ENCODE results near the gene ADI1.
"Not testable (repeated sequence)": the region's sequence is repeated elsewhere in the genome, so short reads cannot be mapped to it uniquely, and the experiment has no call there.

ADI1 gene

DNA sequence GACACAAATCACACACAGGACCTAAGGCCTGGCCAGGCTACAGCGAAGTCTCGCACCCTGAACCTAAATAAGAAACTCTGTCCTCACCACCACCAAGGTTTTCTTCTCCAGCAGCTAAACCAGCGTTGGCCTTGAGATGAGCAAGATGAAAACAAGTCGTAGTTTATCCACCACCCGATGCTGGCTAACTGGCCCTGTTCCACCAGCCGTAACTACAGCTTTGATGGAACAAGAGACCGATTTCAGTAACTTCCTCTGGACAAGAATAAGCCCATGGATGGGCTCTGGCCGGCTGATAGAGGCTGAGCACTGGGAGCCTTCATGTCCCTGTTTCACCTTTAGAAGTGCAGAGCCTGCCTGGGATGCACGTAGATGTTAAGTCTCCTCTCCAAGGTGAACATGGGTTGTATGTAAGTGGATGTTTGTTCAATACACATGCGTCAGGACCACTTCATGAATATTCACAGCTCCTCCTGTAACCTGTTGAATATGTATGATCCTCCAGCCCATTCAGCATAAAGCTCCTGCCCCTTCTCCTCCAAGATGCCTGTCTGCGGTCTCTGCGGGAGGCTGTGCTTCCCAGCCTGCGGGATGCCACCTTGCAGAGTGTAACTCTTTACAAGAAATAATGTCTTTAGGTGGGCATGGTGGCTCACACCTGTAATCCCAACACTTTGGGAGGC is 24.2 kb downstream of the ADI1 start:
- DNase-seq (ENCODE audit: low read depth, low spot score): no peak

DNA sequence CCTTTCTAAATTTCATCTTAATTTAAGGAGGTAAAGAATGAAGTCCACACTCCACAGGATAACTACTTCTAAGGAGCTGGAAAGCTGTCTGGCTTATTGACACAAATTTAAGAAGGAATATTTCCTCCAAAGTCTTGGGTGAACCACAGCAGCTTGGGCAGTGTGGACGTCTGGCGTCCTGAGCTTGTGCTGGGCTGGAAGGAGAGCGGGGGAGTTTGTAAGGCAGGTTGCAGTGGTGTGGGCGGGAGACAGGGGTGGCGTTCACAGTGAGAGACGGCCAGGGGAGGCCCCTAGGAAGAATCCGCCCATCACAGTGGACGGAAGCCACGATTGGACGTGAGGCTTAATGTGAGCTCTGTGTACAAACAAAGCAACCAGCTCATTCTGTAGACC is 25.7 kb downstream of the ADI1 start:
- no peak for DNase-seq (ENCODE audit: low read depth, low spot score)

DNA sequence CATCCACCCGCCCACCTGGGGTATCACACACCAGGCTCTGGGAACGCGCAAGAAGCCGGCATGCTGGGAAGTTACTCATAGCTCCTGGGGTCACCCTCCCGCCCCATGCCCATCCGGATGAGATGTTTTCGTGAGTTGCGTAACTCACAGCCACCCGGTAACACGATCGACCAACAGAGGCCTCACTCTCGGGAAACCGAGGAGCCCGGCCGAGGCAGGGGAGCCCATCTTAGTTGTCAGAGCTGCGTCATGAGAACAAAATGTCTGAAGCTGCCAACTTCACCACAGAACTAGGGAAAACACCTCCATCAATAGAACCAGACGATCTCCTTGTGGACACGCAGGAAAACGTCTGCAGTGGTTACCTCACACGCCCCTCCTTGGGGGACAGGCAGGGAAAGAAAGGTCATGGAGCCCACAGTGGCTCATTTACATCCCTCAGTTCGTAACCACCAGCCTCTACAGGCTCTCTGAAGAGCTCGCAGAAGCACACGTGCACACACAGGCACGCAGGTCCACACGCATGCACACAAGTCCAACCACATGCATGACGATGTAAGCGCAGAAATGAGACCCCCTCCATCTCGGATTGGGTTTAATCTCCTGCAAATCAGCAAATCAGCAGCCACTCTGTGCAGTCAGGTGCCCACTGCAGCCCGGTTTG is 26.2 kb downstream of the ADI1 start:
- DNase-seq (ENCODE audit: low read depth, low spot score): no peak

DNA sequence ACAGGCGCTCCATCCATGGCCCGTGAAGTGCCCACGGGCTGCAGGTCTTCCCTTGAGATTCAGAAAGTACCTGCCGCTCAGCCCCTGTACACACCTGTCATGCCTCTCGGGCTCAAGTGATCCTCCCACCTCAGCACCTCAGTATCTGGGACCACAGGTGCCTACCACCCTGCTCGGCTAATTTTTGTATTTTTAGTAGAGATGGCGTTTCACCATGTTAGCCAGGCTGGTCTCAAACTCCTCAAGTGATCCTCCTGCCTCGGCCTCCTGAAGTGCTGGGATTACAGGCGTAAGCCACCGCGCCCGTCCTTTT is 26.9 kb downstream of the ADI1 start:
- DNase-seq (ENCODE audit: low read depth, low spot score): not testable (repeated sequence)

DNA sequence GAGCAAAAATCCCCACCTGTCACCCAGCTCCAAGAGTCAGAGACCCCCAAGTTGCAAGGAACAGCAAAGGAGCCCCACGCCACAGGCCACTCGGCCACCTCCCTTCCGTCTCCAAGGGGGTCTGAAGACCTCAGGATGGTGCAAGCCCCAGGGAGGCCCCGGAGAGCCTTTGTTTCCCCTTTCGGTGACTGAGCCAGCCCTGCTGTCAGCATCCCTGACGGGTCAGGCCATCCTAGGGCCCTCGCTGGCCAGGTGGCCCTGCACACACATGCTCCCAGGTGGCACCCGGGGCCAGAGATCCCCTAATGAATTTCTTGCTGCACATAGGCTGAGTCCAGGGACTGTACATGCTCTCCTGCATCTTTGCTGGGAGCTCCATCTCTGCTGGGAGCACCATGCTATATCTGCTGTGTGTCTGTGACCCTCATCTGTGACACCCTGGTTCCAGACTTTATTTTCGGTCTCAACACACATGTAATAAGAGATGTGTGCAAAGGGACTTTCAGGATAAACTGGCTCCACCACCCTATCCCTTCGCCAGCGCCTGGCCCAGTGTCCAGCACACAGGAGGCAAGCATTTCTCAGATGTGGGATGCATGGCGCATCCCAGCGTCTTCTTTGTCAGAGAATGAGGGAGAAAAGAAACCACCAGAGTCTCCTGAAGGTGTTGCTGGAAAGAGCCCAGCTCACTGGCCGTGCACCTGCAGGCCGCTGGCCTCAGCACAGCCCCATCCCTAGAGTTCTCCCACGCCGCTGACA is 27.4 kb downstream of the ADI1 start:
- no peak for DNase-seq (ENCODE audit: low read depth, low spot score)

DNA sequence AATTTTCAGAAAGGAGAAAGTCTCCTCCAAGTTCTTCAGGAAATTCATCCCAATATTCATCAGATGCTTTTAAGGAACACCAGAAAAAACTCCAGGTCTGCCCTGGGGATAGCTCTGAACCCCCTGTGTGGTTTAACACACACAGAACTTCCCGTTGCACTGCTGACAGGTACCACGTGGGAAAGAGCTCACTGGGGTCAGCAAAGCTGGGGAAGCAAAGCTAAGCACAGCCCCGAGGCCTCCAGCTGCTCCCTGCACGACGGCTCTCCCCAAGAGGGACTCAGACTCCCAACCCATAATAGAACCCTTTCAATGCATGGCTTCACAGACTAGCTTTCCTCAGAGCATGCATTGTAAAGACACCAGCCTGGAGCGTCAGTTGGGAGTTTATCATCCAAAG is 28.0 kb downstream of the ADI1 start:
- DNase-seq (ENCODE audit: low read depth, low spot score): no peak

DNA sequence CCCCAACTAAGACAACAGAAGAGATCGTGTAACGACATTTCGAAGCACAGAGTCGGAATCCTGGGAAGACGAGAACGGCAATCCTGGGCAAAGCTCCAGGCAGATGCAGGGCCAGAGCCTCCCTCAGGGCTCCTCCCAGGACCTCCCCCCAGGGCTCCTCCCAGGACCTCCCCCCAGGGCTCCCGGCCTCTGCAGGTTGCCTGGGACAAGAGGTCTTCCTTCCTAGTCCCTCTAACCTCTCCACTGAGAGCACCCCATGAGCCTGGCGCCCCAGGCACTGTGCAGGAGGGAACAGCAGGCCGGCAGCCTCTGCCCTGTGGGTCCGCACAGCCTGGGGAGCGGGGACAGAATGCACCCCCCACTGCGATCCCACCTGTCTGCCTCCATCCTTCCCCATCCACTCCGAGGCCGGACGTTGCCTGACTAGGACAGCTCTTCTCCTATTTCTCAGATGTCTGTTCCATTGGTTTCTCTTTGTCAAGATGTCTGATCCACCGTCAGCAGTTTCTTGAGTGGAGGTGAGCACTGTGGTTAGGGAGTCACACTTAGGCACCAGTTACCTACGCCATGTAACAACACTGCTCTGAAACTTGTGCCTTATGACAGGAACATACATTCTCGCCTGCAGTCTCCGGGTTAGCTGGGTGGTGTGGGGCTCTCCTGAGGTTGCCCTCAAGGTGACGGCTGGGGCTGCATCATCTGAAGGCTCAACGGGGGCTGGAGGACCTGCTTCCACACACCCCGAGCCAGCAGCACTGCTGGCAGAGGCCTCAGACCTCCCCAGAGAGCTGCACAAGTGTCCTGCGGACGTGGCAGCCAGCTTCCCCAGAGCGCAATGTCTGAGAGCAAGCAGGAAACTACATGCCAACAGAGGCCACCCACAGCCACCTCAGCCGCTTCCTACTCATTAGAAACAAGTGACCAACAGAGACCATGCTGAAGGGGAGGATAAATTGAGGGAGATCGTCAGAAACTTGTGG is 28.9 kb downstream of the ADI1 start:
- DNase-seq (ENCODE audit: low read depth, low spot score): no peak

DNA sequence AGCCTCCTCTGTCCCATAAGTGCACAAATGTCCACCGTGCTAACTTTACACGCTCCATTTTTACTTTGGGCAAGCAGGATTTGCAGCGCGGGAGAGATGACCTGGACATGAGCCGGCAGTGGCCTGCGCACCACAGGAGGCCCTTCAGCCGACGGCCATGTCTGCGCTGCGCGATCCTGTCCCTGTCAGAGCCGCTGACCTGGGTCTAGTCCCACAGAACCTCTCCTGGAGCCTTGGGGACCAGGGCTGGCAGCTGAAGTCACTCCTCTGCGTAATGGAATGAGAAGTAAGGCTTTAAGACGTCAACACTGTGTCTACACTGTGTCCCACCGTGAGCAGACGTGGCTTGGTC is 29.6 kb downstream of the ADI1 start:
- no peak for DNase-seq (ENCODE audit: low read depth, low spot score)

DNA sequence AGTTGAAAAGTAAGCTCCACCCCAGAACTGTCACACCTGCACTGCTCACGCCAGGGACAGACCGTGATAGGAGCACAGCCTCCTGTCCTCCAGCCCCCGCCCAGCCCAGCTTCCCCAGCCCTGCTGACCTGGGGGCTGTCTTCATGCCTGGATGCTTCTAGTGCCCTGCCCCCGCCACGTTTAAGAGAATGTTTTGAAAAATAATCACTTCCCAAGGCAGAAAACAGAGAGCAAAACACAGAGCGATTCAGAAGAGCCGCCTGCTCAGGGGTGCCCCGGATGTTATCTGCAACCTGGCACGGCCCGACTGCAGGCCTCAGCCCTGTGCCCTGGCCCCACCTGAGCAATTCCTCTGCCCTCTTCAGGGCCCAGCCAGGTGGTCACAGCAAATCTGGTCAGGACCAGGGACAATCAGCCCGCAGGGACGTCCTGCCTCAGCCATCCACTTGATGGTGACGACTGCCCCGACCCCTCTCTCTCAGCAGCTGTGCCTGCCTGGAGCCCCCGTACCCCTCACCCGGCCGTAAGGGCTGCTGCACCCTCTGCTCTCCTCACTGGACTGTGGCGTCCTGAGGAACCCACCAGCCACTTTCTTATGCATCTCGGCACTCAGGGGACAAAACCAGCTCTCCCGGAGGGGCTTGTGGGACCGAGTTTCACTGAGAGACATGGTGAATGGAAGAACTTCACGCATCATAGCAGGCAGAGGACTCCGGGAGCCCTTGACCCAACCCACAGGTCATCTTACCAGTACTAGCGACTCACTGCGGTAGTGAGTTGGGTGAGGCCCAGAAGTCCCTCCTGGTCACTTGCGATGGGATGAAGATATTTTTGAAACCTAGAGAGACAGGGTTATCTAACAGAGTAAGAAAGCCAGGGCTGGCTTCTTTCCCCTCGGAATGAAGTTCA is 30.2 kb downstream of the ADI1 start:
- no peak for DNase-seq (ENCODE audit: low read depth, low spot score)

DNA sequence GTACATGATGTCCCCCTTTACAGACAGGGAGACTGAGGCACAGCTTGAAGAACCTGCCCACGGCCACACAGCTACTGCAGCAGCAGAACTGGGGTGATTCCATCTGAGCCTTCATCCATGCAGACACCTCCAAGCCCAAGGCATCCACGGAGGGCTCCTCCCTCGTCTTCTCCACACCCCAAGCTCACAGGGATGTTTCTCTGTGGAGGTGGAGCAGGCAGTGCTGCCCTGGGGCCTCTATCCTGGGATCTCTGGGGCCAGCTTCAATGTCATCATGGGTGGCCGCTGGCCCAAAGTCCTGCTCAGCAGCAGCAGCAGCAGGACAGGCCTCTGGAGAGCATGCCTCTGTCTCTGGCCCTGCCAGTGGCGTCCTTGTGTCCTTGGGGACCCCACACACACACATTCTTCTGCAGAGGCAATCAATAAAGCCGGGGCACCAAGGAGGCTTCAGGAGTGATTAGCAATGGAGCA is 31.2 kb downstream of the ADI1 start:
- no peak for DNase-seq (ENCODE audit: low read depth, low spot score)

DNA sequence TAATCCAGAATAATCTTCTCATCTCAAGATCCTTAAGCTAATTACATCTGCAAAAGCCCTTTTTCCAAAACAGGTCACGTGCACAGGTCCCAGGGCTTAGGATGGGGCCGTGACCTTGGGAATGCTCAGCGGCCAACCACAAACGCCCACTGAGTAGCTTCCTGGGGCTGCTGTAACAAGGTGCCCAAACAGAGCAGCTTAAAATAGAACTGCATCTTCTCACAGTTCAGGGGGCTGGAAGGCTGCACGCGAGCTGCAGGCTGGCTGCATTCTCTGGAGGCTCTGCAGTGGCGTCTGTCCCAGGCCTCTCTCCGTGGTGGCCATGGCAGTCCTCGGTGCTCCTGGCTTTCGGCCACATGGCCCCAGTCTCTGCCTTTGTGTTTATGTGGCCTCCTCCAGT is 31.9 kb downstream of the ADI1 start:
- DNase-seq (ENCODE audit: low read depth, low spot score): no peak

DNA sequence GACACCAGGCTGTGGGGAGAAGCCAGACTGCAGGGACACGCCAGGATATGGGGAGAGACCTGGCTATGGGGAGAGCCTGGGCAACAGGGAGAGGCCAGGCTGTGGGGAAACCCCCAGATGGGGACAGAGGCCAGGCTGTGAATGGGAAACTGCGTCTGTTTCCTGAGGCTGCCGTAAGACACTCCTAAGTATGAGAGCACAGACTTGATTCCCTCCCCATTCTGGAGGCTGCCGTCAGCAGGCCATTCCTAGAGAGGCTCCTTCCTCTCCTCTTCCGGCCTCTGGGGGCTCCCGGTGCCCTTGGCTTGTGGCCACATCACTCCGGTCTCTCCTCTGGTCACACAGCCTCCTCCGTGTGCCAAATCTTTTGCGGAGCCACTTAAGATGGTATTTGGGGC is 32.3 kb downstream of the ADI1 start:
- DNase-seq (ENCODE audit: low read depth, low spot score): no peak

DNA sequence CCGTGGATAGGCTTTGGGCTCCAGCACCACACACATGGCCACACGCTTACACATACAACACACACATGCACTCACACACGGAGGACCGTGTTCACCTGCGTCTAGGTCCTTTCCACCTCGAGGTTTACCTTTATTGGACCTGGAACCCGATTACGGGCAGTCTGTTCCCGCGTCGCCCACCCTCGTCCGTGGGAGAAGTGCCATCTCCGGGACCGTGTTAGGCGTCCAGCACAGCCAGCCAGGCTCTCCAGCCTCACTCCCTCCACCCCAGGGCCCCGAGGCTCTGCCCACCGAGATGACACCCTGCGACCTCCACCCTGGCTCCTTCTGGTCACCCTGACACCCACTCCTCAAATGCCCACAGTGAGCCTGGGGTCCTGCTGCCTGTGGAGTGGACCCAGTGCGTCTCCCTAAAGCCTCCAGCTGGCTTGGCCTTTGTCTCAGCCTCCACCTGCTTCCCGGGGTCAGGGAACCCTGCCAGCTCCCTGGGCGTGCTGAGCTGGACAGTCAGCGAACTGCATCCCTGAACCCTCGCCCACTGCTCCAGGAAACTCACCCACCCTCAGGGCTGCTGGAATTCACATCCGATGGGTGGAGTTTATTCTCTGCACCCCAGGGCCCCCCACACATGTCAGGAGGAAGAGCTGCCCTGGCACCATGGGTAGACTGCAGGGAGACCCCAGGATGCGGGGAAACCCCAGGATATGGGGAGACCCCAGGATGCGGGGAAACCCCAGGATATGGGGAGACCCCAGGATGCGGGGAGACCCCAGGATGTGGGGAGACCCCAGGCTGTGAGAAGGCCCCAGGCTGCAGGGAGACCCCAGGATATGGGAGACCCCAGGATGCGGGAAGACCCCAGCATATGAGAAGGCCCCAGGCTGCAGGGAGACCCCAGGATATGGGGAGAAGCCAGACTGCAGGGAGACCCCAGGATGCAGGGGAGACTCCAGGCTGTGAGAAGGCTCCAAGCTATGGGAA is 33.0 kb downstream of the ADI1 start:
- DNase-seq (ENCODE audit: low read depth, low spot score): no peak

DNA sequence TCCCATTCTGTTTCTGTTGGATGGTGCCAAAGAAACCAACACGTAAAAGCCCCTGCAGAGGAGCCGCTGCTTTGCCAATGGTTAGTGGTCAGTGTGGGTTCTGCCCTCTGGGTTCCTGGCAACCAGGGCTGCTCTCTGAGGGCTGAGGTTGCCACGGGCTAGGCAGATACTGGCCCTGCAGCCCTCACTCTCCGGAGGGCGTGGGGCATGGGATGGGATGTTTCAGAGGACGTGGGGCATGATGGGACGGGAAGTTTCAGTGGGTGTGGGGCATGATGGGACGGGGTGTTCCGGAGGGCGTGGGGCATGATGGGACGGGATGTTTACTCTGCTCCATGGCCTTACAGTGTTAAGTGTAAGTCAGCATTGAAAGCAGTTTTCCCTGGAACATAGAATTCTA is 34.2 kb downstream of the ADI1 start:
- no peak for DNase-seq (ENCODE audit: low read depth, low spot score)

DNA sequence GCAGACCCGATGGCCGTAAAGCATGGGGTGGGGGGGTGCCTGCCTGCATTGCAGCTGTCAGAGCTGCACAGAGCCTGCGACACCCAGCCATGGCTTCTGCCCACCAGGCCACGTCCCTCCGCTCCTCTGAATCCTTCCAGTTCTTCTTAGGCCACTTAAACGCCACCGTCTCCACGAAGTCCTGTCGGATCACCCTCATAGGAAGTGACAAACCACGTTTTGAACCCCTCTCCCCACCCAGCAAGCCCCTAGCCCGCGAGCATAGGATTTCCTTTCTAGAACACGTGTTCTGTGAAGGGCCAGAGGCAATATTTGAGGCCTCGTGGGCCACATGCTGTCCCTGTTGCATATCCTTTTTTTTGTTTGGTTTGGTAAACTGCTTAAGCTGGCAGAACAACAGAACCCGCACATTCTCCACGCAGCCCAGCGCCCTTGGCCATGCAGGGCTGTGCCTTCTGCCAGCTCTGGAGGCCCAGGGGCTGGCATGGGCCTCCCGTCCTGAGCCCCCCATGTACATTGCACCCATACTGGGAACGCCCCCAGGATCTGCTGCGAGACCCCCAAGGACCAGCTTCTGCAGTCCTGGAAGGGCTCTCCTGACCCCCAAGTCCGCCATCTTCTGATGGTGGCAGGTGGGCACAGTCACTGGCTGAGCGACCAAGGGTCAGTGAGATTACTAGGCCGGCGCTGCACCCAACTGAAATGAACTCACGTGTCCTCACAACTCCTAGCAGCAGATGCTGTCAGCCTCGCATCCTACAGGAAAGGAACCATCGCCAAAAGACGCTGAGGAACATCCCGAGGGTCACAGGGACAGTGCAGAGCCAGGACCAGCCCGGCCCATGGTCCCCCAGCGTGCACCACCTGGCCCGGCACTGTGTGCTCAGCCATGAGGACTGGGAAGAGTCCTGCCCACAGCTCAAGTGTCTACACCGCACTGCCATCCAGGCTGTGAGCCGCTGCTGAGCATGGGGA is 35.1 kb downstream of the ADI1 start:
- no peak for DNase-seq (ENCODE audit: low read depth, low spot score)

DNA sequence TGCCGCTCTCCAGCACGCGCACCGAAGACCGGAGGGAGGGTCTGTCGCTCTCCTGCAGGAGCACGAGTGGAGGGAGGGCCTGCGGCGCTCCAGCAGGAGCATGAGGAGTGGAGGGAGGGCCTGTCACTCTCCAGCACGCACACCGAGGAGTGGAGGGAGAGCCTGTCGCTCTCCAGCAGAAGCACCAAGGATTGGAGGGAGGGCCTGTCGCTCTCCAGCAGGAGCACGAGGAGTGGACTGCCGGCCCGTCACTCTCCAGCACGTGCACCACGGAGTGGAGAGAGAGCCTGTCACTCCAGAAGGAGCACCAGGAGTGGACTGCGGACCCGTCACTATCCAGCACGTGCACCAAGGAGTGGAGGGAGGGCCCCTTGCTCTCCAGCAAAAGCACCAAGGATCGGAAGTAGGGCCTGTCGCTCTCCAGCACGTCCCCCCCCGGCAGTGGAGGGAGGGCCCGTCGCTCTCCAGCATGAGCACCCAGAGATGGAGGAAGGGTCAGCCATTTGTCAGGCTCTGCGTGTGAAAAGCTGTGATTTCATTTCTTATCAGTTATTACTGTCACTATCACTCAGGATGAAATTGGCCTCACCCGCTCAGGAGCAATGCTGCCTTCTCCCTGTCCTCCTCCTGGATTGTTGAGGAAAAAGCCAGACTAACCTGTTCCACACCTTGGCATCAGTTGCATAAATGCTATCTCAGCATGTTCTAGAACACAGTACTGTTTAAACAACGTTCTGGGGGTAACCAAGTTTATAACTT is 35.9 kb downstream of the ADI1 start:
- no peak for DNase-seq (ENCODE audit: low read depth, low spot score)

DNA sequence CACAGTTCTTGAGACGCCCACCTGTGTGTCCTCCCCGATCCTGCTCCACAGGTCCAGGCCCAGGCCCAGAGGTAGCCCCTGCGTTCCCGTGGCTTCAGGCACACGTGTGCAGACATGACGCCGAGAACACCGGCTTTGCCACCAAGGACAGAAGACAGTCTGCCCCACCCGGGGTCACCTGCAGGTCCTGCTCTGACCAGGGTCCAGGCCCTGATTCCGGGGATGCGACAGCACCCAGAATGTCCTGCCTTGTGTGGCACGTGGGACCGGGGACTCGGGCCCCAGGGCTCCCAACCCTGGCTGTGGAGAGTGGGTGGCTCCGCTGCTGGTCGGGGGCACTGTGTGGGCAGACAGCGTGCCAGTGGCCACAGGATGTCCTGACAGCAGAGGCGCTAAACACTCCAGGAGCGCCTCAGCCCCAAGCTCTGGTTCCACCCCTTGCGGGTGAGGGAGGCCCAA is 36.9 kb downstream of the ADI1 start:
- DNase-seq (ENCODE audit: low read depth, low spot score): no peak
